PC-3 (cell line): Measurements from ENCODE around the gene S100B.

ENCODE experiments used
- CTCF ChIP-seq: fragments of 300-600 bp; sonication (generic); conservative IDR thresholded peaks from 2 replicates; pipeline ENCODE4 v1.5.1; 2017; ENCODE audit warnings: antibody characterized with exemption, low read depth, mild to moderate bottlenecking, low read length
- EZH2 ChIP-seq: fragments of 300-600 bp; sonication (generic); IDR thresholded peaks from one replicate; pipeline ENCODE4 v1.6.1; 2017; ENCODE audit warnings: antibody characterized with exemption, mild to moderate bottlenecking, low read length; ENCODE audit not compliant: unreplicated experiment

- no peak for TF ChIP-seq CTCF
- TF ChIP-seq EZH2, result no peak
Observed at GRCh38 chr21:46625759-46626158, 20.9 kb upstream of the S100B start.
